GM18868 (cell line): Measurements from ENCODE around the gene PLXND1.
"Not testable (repeated sequence)": the region's sequence is repeated elsewhere in the genome, so short reads cannot be mapped to it uniquely, and the experiment has no call there.

Source experiments
- ATAC-seq: cut with Tn5 transposase; IDR thresholded peaks from one replicate; pipeline ENCODE4 v1.9.1; 2021; ENCODE audit warnings: mild to moderate bottlenecking, moderate library complexity; ENCODE audit not compliant: unreplicated experiment

The PLXND1 gene

DNA sequence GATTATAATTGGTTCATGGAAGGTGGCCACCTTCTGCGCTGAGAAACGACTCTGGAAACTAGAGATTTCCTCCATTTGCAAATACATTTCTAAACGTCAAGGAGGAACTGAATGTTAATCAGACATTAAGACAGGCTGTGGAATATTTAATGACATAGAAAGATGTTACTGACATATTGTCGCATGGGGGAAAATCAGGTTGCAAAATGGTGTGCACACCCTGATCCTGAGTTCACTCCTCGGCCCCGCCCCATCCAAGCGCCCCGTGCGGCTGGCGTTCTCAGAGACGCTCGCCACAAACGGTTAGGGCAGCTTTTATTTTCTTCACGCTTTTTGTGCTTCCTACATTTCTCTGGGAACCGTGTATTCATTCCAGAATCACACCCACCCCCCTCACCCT is 52.8 kb downstream of the PLXND1 start:
- ATAC-seq: no peak

DNA sequence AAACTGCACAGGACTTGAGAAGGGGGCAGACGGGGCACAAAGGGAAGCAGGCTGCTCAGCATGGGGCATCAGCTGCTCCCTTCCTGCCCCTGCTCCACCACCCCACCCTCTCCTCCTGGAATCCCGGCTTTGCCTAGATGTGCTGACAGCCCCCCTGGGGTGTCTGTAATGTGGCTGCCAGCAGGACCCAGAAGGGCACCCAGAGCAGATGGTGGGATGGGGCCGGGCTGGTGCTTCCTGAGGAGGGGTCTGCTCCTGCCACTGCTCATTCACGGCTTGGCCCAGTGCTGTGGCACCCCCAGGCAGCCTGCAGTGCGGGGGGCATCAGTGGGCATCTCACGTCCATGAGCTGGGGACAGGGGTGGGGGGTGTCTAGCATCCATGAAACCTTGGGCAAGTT is 53.3 kb downstream of the PLXND1 start:
- ATAC-seq: no peak

DNA sequence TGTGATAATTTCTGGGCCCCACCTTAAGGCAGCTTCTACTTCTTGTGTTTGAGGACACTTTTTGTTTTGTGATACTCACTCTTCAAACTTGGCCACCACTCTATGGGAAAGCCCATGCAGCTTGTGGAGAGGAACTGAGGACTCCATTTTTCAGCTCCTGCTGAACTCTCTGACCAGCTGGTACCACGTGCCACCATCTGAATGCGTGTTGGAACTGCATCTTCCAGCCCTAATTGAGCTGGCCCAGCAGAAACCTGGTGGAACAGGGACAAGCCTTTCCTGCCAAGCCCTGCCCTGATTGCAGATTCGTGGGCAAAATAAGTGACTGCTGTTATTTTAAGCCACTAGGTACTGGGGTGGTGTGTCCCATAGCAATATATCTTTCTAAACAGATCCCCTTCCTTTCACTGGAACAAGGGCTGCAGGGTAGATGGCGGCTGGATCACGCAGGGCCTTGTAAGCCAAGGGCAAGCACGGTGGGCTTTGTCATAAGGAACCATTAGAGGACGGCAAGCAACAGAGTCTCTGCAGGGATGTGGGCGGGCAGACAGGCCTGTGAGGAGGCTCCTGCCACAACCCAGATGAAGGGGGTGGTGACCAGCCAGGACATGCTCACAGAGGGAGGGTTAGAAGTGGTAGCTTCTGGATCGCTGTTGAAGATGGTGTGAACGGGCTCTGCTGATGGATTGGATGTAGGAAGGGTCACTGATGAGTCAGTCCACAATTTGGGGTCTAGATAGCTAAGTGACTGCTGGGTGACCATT is 54.0 kb downstream of the PLXND1 start:
- ATAC-seq: no peak

DNA sequence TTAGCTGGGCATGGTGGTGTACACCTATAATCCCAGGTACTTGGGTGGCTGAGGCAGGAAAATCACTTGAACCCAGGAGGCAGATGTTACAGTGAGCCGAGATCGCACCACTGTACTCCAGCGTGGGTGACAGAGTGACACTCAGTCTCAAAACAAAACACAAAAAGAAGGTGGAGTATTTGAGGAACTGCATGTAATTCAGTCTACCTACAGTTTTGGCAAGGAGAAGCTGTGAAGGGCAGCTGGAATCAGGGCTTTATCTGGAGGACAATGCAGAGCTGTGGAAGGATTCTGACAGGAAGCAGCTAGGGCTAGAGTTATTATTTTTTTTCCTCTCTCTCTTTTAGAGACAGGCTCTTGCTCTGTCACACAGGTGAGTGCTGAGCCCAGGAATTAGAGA is 56.7 kb downstream of the PLXND1 start:
- ATAC-seq: no peak

DNA sequence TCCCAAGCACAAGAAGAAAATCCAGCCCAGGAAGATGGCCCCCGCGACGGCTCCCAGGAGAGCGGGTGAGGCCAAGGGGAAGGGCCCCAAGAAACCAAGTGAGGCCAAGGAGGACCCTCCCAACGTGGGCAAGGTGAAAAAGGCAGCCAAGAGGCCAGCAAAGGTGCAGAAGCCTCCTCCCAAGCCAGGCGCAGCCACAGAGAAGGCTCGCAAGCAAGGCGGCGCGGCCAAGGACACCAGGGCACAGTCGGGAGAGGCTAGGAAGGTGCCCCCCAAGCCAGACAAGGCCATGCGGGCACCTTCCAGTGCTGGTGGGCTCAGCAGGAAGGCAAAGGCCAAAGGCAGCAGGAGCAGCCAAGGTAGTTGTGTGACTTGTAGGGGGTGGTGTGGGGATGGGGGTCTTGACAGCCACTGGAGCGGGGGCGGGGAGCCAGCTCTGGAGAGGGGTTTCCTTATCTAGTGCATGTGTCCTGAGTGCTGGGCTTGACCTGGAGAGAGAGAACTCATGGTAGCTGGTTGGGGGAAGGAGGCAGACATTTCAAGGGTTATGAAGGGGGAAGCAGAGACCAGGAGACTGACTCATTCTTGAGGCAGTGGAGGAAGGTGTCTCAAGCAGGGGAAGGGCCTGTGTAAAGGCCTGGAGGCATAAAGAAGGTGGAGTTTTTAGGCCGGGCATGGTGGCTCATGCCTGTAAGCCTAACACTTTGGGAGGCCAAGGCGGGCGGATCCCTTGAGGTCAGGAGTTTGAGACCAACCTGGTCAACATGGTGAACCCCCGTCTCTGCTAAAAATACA is 57.3 kb downstream of the PLXND1 start:
- no peak for ATAC-seq

DNA sequence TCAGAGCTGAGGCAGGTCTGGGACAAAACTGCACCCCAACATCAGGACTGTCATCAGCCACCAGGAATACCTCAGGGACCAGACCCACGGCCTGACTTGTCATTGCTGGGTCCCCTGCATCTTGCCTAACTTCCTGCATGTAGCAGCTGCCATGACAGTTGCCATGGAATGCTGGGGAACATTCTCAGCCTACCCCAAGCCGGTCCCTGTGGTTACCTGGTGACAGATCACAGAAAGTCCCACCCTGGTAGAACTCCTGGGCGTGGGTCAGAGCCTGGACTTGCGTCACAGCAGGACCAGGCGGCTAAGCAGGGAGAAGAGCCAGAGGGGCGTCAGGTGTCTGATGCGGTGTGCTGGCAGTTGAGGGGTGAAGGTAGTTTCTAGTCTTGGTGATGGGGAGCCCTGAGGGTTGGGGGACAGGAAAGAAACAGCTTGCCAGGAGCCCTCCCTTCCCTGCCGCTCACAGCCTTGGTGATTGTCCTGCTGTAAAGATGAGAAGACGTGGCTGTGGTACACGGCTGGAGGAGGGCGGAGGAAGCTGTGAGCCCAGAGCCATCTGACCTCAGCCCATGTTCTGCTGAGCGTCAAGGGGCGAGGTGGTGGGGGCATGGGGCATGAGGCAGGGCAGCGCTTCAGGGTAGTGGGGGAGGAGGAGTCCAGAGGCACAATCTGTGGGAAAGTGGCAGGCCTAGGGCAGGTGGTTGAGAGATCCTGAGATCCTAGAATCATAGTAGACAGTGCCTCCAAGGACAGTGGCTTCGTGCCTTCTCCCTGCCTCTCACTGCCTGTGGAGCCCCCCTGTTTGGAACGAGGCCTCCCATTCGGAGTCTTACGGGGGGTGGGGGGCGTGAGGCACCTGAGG is 58.1 kb downstream of the PLXND1 start:
- ATAC-seq: no peak

DNA sequence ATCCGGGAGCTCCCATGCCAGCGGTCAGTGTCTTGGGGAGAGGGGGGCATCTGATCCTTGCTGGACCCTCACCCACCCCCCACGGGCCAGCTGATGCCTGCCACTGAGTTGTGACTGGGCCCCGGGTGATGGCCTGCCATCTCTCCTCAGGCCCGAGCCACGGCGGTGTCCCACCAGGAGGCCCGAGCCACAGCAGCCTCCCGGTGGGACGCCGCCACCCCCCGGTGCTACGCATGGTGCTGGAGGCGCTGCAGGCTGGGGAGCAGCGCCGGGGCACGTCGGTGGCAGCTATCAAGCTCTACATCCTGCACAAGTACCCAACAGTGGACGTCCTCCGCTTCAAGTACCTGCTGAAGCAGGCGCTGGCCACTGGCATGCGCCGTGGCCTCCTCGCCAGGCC is 59.2 kb downstream of the PLXND1 start:
- no peak for ATAC-seq

DNA sequence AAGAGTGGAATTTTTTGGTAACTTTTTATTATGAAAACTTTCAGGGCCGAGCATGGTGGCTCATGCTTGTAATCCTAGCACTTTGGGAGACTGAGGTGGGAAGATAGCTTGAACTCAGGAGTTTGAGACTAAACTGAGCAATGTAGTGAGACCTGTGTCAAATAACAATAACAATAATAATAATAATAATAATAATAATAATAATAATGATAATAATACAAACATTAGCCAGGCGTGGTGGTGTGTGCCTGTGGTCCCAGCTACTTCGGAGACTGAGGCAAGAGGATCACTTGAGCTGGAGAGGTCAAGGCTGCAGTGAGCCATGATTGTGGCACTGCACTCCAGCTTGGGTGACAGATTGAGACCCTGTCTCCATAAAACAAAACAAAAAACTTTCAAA is 60.5 kb downstream of the PLXND1 start:
- ATAC-seq: not testable (repeated sequence)

DNA sequence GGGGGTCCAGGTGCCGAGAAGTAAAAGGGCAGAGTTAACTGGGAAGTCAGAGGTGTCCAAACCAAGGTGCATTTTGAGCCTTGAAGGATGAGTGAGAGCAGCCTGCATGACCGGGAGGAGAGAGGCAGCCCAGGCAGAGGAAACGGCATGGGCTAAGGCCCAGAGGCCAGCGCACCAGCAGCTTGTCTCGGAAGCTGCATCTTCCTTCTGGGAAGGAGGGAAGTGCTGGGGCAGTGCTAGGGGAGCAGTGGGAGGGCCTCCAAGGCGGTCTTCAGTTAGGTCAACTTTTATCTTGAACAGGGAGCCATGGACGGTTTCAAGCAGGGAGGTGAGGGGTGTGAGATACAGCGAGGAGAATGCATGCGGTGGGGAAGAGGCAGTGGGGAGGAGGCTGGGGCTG is 62.5 kb downstream of the PLXND1 start:
- no peak for ATAC-seq

DNA sequence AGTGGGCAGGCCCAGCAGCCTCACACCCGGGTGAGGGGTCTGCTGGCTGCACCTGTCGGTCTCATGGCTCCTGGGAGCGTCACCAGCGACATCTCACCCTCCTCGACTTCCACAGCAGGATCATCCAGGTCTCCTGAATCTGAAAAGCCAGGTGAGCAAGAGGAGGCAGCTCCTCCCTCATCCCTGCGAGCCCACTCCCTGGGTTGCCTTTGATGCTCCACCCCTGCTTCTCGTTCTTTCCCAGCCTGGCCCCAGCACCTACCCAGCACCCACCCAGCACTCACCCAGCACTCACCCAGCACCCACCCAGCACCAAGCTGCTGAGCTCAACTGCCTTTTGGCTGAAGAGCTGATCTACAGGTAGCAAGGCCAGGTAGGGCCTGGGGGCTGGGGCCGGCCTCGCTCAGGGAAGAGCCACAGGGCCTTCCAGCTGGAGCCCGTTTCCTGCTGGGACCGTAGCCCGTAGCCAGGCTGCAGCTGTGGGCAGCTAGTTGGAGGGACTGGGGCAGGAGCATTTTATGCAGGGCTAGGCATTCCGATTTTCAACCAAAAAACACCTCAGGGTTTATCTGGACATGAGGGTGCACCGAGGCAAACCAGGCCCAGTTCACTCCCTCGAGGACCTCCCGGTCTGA is 63.2 kb downstream of the PLXND1 start, which contains the start of gene H1-8:
Gene H1-8 (plus strand): TSS at position 20 of the 635 bp plus-strand sequence. CDS start 44 bp downstream, at position 64.
- no peak for ATAC-seq

DNA sequence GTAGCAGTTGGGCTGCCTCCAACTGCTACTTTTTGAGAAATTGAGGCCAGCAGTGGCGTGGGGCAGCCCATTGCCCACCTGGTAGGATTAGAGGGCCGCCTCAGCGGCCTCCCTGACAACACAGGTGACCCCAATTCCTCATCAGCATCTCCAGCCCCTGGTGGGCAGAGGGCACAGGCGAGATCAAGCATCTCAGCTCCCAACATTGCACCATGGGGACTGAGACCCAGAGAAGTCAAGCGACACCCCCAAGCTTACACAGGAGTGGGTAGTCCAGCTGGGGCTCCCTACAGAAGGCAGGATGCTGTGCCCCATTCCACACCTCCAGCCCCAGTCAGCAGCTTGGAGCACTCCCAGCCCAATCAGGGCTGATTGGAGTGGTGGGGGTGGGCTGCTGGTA is 63.7 kb downstream of the PLXND1 start:
- ATAC-seq: no peak

DNA sequence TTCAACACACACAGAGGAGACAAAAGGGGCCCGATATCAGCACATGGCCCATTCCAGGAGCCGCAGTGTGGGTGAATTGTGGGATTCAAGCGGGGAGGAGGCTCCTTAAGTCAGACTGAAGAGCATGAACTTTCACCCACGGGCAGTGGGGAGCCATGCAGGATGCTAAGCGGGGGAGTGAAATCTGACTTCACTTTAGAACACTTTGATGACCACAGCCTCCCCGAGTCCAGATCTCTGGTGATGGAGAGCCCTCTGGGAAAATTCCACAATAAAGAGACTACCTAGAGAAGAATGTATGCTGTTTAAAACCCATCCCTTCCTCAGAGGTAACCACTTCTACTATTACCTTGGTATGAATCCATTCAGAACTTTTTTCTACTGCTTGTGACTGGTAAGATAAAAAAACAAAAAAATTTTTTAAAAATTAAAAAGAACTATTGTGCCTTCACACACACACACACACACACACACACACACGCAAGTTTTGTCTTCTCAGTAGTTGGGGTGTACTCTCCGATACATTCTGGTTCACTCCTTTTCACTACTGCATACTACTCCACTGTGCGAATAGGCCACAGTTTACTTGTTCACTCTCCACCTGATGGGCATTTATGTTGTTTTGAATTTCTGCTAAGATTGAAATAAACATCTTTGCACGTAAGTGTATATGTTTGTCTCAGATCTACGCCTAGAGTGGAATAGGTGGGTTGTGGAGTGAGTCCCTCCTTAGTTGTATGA is 65.5 kb downstream of the PLXND1 start:
- no peak for ATAC-seq

DNA sequence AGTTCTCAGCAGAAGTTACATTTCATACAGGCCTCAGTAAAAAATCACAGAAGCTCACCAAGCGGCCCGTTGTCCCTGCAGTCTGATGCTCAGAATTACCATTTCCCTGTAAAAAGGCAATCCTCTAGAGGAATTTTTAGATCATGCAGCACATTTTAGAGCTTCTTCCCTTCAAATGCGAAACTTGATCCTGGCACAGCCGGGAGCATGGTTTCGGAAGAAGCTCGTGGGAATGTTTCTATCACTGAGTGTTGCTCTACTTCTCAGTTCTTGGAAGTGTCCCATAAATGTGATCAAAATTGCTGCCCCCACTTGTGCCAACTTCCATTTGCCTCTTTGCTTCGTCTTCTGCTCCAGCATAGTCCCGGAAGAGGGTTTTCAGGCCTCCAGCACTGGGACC is 67.3 kb downstream of the PLXND1 start:
- ATAC-seq: no peak

DNA sequence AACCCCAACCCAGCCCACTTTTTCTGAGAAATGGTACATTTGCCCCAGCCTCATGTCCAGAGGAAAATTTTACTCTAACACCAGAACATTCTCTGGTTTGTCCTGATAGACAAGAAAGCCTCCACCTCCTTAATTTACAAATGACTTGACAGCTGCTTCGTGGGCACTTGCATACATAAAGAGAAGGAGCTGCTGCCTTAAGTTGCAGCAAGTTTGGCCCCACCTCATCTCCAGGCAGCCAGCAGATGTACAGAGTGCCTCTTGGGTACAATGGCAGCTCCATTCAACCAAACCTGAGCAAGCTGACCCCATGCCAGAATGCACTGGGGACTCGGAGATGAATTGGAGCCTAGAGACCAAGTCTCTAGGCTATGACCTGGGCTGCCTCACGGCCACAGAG is 69.7 kb downstream of the PLXND1 start:
- no peak for ATAC-seq

DNA sequence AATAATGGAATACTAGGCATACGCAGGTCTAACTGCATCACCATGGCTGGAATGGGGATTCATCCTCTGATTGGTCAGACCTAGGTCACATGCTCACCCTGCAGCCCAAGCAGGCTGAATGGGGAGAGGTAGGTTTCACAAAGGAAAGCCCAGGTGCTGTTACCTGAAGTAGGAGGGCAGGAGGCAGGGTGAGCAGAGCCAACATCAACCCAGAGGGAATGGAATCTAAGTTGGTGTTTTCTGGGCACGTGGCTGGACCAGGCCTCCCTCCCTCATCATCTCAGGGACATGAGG is 70.2 kb downstream of the PLXND1 start:
- ATAC-seq: no peak

DNA sequence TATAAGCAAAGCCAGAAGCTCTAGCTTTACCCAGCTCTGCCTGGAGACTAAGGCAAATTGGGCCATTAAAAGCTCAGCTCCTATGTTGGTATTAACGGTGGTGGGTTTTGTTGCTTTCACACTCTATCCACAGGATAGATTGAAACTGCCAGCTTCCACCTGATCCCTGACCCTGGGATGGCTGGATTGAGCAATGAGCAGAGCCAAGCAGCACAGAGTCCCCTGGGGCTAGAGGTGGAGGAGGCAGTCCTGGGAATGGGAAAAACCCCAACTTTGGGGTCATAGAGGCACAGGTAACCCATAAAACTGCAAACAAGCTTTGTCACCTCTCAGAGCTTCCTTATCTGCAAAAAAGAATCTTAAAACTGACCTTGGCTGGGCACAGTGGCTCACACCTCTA is 71.4 kb downstream of the PLXND1 start:
- ATAC-seq: no peak

DNA sequence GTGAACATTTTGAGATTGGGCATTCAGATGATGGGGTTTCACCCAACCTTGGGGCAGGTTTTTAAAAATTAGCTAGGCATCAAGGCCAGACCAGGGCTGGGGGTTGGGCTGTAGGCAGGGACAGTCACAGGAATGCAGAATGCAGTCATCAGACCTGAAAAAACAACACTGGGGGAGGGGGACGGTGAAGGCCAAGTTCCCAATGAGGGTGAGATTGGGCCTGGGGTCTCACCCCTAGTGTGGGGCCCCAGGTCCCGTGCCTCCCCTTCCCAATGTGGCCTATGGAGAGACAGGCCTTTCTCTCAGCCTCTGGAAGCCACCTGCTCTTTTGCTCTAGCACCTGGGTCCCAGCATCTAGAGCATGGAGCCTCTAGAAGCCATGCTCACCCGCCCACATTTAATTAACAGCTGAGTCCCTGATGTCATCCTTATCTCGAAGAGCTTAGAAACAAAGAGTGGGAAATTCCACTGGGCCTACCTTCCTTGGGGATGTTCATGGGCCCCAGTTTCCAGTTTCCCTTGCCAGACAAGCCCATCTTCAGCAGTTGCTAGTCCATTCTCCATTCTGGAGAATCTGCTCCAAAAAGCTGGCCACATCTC is 71.9 kb downstream of the PLXND1 start:
- ATAC-seq: no peak

DNA sequence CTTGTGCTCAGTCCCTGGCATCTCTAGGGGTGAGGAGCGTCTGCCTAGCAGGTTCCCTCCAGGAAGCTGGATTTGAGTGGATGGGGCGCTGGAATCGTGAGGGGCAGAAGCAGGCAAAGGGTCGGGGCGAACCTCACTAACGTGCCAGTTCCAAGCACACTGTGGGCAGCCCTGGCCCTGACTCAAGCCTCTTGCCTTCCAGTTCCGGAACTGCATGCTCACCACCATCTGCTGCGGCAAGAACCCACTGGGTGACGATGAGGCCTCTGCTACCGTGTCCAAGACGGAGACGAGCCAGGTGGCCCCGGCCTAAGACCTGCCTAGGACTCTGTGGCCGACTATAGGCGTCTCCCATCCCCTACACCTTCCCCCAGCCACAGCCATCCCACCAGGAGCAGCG is 73.1 kb downstream of the PLXND1 start:
- no peak for ATAC-seq

DNA sequence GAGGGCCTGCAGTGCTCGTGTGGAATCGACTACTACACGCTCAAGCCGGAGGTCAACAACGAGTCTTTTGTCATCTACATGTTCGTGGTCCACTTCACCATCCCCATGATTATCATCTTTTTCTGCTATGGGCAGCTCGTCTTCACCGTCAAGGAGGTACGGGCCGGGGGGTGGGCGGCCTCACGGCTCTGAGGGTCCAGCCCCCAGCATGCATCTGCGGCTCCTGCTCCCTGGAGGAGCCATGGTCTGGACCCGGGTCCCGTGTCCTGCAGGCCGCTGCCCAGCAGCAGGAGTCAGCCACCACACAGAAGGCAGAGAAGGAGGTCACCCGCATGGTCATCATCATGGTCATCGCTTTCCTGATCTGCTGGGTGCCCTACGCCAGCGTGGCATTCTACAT is 74.2 kb downstream of the PLXND1 start:
- no peak for ATAC-seq

DNA sequence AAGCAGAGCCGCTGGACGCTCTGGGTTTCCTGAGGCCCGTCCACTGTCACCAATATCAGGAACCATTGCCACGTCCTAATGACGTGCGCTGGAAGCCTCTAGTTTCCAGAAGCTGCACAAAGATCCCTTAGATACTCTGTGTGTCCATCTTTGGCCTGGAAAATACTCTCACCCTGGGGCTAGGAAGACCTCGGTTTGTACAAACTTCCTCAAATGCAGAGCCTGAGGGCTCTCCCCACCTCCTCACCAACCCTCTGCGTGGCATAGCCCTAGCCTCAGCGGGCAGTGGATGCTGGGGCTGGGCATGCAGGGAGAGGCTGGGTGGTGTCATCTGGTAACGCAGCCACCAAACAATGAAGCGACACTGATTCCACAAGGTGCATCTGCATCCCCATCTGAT is 74.8 kb downstream of the PLXND1 start:
- ATAC-seq: no peak
